A549 (cell line): ENCODE data around the gene NAT8L. TPM values are rescaled to one million over a fixed set of nuclear protein-coding genes. Genes with fewer than 3 reads are reported as not detected.

Experiments used
- ATAC-seq, 2 experiments: fragments of 200-7000 bp in 1 of 2; fragments of >200 bp in 1 of 2; cut with Nextera tagmentation in 1 of 2; cut with Tn5 transposase in 1 of 2; 3 replicates each; pipeline versions ENCODE4 v1.8.0 to v1.9.1; 2018 to 2020; ENCODE audit warnings: mild to moderate bottlenecking in 1 of 2, moderate library complexity in 1 of 2
- CTCF ChIA-PET: fragments of 300-600 bp; sonication (Branson Sonifier 250); formaldehyde crosslinking; extraction: SDS; loops from one replicate; lab custom pipeline; 2021; ENCODE audit warnings: antibody characterized with exemption, inconsistent platforms; lab: Yijun Ruan, JAX
- POLR2A ChIA-PET: fragments of 350-600 bp; formaldehyde crosslinking; extraction: SDS; loops from one replicate; lab custom pipeline; 2021; ENCODE audit warnings: antibody characterized with exemption, inconsistent platforms; lab: Yijun Ruan, JAX
- DNase-seq, 2 experiments: peaks; one replicate each; pipeline versions ENCODE4 v3.0.0 to v3.0.0-alpha.2; 2011 to 2016; ENCODE audit warnings: low read depth in 1 of 2, low spot score in 1 of 2
- FAIRE-seq: peaks from 2 replicates; lab custom pipeline; 2011; peaks lifted over from hg19 to GRCh38; lab: Jason Lieb, UNC
- H3K27ac ChIP-seq, 2 experiments: fragments of >200 bp; sonication (Bioruptor Twin); formaldehyde crosslinking; 3 replicates each; pipeline ENCODE4 v1.5.1; 2016 to 2017
- H3K4me1 ChIP-seq: fragments of >200 bp; sonication (Bioruptor Twin); formaldehyde crosslinking; 3 replicates; pipeline ENCODE4 v1.6.1; 2016
- H3K4me2 ChIP-seq: fragments of >200 bp; sonication (Bioruptor Twin); formaldehyde crosslinking; 3 replicates; pipeline ENCODE4 v1.6.1; 2016
- H3K4me3 ChIP-seq: fragments of >200 bp; sonication (Bioruptor Twin); formaldehyde crosslinking; 3 replicates; pipeline ENCODE4 v1.5.1; 2016
- H3K9me3 ChIP-seq: fragments of >200 bp; sonication (Bioruptor Twin); formaldehyde crosslinking; 3 replicates; pipeline ENCODE4 v1.6.1; 2016
- BHLHE40 ChIP-seq: IDR thresholded peaks from 2 replicates; pipeline ENCODE4 v1.6.1; 2012; ENCODE audit warnings: low read depth, low read length, inconsistent platforms
- CBX8 ChIP-seq: fragments of 200-600 bp; sonication (generic); IDR thresholded peaks from 2 replicates; pipeline ENCODE4 v1.6.1; 2016
- CEBPB ChIP-seq, 2 experiments: fragments of >200 bp in 1 of 2; sonication (Bioruptor Twin) in 1 of 2; formaldehyde crosslinking in 1 of 2; IDR thresholded peaks; 2 replicates each; pipeline ENCODE4 v1.6.1; 2012 to 2016
- CHD4 ChIP-seq: fragments of 200-600 bp; sonication (generic); IDR thresholded peaks from 2 replicates; pipeline ENCODE4 v1.6.1; 2016; ENCODE audit warnings: antibody characterized with exemption, mild to moderate bottlenecking, borderline replicate concordance
- E2F6 ChIP-seq: IDR thresholded peaks from 2 replicates; pipeline ENCODE4 v1.6.1; 2012; ENCODE audit warnings: low read depth, borderline replicate concordance
- EHF ChIP-seq: fragments of 250-450 bp; sonication (Bioruptor Pico); IDR thresholded peaks from 2 replicates; pipeline ENCODE4 v1.5.0; 2020; ENCODE audit warnings: mild to moderate bottlenecking
- EP300 ChIP-seq, 2 experiments: fragments of >200 bp; sonication (Bioruptor Twin); formaldehyde crosslinking; IDR thresholded peaks; 2 replicates in 1 of 2; 3 replicates in 1 of 2; pipeline ENCODE4 v1.6.1; 2016 to 2017
- FOSB ChIP-seq: fragments of 250-450 bp; sonication (Bioruptor Pico); IDR thresholded peaks from 2 replicates; pipeline ENCODE4 v1.5.0; 2020; ENCODE audit warnings: mild to moderate bottlenecking, moderate library complexity
- FOXS1 ChIP-seq: fragments of 250-450 bp; sonication (Bioruptor Pico); IDR thresholded peaks from 2 replicates; pipeline ENCODE4 v1.5.0; 2020; ENCODE audit warnings: mild to moderate bottlenecking, moderate library complexity
- HOXB13 ChIP-seq: fragments of 250-450 bp; sonication (Bioruptor Pico); IDR thresholded peaks from 2 replicates; pipeline ENCODE4 v1.5.0; 2020; ENCODE audit warnings: low read depth, mild to moderate bottlenecking, moderate library complexity
- HOXB5 ChIP-seq: fragments of 250-450 bp; sonication (Bioruptor Pico); IDR thresholded peaks from 2 replicates; pipeline ENCODE4 v1.5.0; 2020; ENCODE audit warnings: mild to moderate bottlenecking, moderate library complexity
- KDM5A ChIP-seq: fragments of 200-600 bp; sonication (generic); IDR thresholded peaks from 2 replicates; pipeline ENCODE4 v1.6.1; 2016; ENCODE audit warnings: antibody characterized with exemption, mild to moderate bottlenecking
- MAZ ChIP-seq: fragments of 150-350 bp; IDR thresholded peaks from 2 replicates; pipeline ENCODE4 v1.6.1; 2014; ENCODE audit warnings: antibody characterized with exemption, low read depth, low read length, borderline replicate concordance
- MYC ChIP-seq: IDR thresholded peaks from 2 replicates; pipeline ENCODE4 v1.6.1; 2012; ENCODE audit warnings: mild to moderate bottlenecking, inconsistent platforms, low read length, improper control_type of control experiment, borderline replicate concordance
- NFE2L2 ChIP-seq: fragments of 150-350 bp; conservative IDR thresholded peaks from 2 replicates; pipeline ENCODE4 v1.6.1; 2014; ENCODE audit warnings: low read length
- PHF8 ChIP-seq: fragments of 200-600 bp; sonication (generic); IDR thresholded peaks from 2 replicates; pipeline ENCODE4 v1.6.1; 2016; ENCODE audit warnings: low read depth, mild to moderate bottlenecking, antibody characterized with exemption, moderate library complexity, borderline replicate concordance
- POLR2A ChIP-seq: IDR thresholded peaks from 2 replicates; pipeline ENCODE4 v1.6.1; 2012; ENCODE audit warnings: mild to moderate bottlenecking, low read length
- RAD21 ChIP-seq, 2 experiments: fragments of >200 bp in 1 of 2; sonication (Bioruptor Twin) in 1 of 2; formaldehyde crosslinking in 1 of 2; IDR thresholded peaks in 1 of 2; conservative IDR thresholded peaks in 1 of 2; 2 replicates in 1 of 2; 3 replicates in 1 of 2; pipeline ENCODE4 v1.6.1; 2012 to 2018; ENCODE audit warnings: inconsistent platforms in 1 of 2
- RNF2 ChIP-seq: fragments of 200-600 bp; sonication (generic); IDR thresholded peaks from 2 replicates; pipeline ENCODE4 v1.6.1; 2016; ENCODE audit warnings: low read depth, mild to moderate bottlenecking, antibody characterized with exemption, moderate library complexity, borderline replicate concordance
- SREBF2 ChIP-seq: fragments of 450-650 bp; IDR thresholded peaks from 2 replicates; pipeline ENCODE4 v1.6.1; 2014; ENCODE audit warnings: mild to moderate bottlenecking, moderate library complexity
- TP53 ChIP-seq: fragments of 250-450 bp; sonication (Bioruptor Pico); IDR thresholded peaks from 2 replicates; pipeline ENCODE4 v1.5.0; 2021; ENCODE audit warnings: mild to moderate bottlenecking, moderate library complexity
- USF2 ChIP-seq: fragments of 450-650 bp; IDR thresholded peaks from 2 replicates; pipeline ENCODE4 v1.6.1; 2014; ENCODE audit warnings: antibody characterized with exemption
- ZSCAN20 ChIP-seq: fragments of 250-450 bp; sonication (Bioruptor Pico); IDR thresholded peaks from 2 replicates; pipeline ENCODE4 v1.8.0; 2022; ENCODE audit warnings: mild to moderate bottlenecking, moderate library complexity
- WGBS: methylation state at CpG from one replicate; pipeline ENCODE4 v1.1.6; 2017; ENCODE audit errors: missing lambda C conversion rate; 5-methylcytosine and 5-hydroxymethylcytosine counted together
- polyA plus RNA-seq, 4 experiments: library from polyadenylated mRNA; depleted of rRNA in 3 of 4; stranded (reverse); fragments of >200 nt; fragmentation: RNase III in 1 of 4; extraction: RNeasy Plus Mini Kit Qiagen cat#74134 plus additional on column Dnase treatment in 1 of 4; gene quantifications; 2 replicates in 3 of 4; 3 replicates in 1 of 4; pipeline ENCODE4 v1.2.3, GENCODE V29; 2011 to 2017
- TF ChIP-seq, protein P1 (sequence below): fragments of >200 bp; sonication (Bioruptor Twin); formaldehyde crosslinking; IDR thresholded peaks from 2 replicates; pipeline ENCODE4 v1.6.1; 2016
- TF ChIP-seq, protein P2 (sequence below): fragments of >200 bp; sonication (Bioruptor Twin); formaldehyde crosslinking; IDR thresholded peaks from 3 replicates; pipeline ENCODE4 v1.6.1; 2016

The NAT8L gene
- polyA plus RNA-seq, 2 of the 4 experiments (the other 2 are of a cell fraction) = 2.6 to 8.2 TPM

GRCh38 chr4:2073808-2074481 lies 14.8 kb downstream of the NAT8L start:
- FAIRE-seq (no peak), DNase-seq (no peak), ATAC-seq (no peak)
- H3K4me2 ChIP-seq = no peak overlapping the region
- no peaks in the 10 kb centered on the region for H3K9me3 ChIP-seq
- WGBS = 54% methylated on average over 6 of the region's 20 CpGs
- H3K4me3 ChIP-seq = no peak overlapping the region
- H3K27ac ChIP-seq = no peak overlapping the region
- POLR2A ChIA-PET = no interaction called here
- CTCF ChIA-PET = no interaction called here
- no peaks in the 10 kb centered on the region for H3K4me1 ChIP-seq
- TF ChIP-seq HOXB5 (CRISPR knock-in tag) (no peak), USF2 (no peak), KDM5A (no peak), CBX8 (no peak), MAZ (no peak), E2F6 (no peak), HOXB13 (CRISPR knock-in tag) (no peak), POLR2A (no peak), RAD21 (conservative IDR thresholded peaks at IDR 0.05 in 1 of 2, IDR thresholded peaks at IDR 0.05 in 1 of 2) (no peak), EP300 (IDR thresholded peaks at IDR 0.05) (no peak), MYC (no peak), TP53 (no peak), CHD4 (no peak)

- Histone ChIP-seq H3K4me3 (no peak overlapping the region), H3K4me1 (no peaks in the 10 kb centered on the region), H3K9me3 (no peaks in the 10 kb centered on the region), H3K4me2 (no peak overlapping the region), H3K27ac (no peak overlapping the region)
- WGBS = 82% methylated on average over 2 of the region's 11 CpGs
- ChIA-PET POLR2A (no interaction called here), CTCF (no interaction called here)
- no peak for TF ChIP-seq CEBPB (IDR thresholded peaks at IDR 0.05)
- TF ChIP-seq, protein P1, sequence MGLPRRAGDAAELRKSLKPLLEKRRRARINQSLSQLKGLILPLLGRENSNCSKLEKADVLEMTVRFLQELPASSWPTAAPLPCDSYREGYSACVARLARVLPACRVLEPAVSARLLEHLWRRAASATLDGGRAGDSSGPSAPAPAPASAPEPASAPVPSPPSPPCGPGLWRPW = no peak
- no peak for TF ChIP-seq NFE2L2
- no peak for TF ChIP-seq PHF8
- TF ChIP-seq SREBF2 = no peak
- TF ChIP-seq FOXS1 = no peak
- no peak for TF ChIP-seq MAZ
- no peak for TF ChIP-seq FOSB (CRISPR knock-in tag)
- TF ChIP-seq, protein P2, sequence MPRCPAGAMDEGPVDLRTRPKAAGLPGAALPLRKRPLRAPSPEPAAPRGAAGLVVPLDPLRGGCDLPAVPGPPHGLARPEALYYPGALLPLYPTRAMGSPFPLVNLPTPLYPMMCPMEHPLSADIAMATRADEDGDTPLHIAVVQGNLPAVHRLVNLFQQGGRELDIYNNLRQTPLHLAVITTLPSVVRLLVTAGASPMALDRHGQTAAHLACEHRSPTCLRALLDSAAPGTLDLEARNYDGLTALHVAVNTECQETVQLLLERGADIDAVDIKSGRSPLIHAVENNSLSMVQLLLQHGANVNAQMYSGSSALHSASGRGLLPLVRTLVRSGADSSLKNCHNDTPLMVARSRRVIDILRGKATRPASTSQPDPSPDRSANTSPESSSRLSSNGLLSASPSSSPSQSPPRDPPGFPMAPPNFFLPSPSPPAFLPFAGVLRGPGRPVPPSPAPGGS = no peak
- no peak for TF ChIP-seq BHLHE40
- no peak for TF ChIP-seq ZSCAN20 (CRISPR knock-in tag)
- no peak for TF ChIP-seq RNF2
- TF ChIP-seq EHF = no peak
- ATAC-seq = no peak
- FAIRE-seq = no peak
- DNase-seq = no peak
Measured at GRCh38 chr4:2074588-2074987, 15.5 kb downstream of the NAT8L start.
